Stomach (tissue), 4 donors: ENCODE data around the gene AGAP1.

Experiments used
- POLR2A ChIP-seq, 4 donors: fragments of 450-650 bp; IDR thresholded peaks; one replicate each; pipeline ENCODE4 v1.6.1; 2016; ENCODE audit warnings: antibody characterized with exemption in 4 of 4, control low read depth in 2 of 4, mild to moderate bottlenecking in 1 of 4, moderate library complexity in 1 of 4
- POLR2AphosphoS5 ChIP-seq, 3 donors: sonication (generic); formaldehyde crosslinking; IDR thresholded peaks; one replicate each; pipeline ENCODE4 v1.6.1; 2016; ENCODE audit warnings: antibody characterized with exemption in 3 of 3
- TF ChIP-seq, protein P1 (sequence below), 7 experiments: fragments of 450-650 bp in 4 of 7; fragments of 200-600 bp in 3 of 7; sonication (generic) in 3 of 7; IDR thresholded peaks; one replicate each; pipeline ENCODE4 v1.5.1; 2016 to 2019; ENCODE audit warnings: antibody characterized with exemption in 7 of 7, control low read depth in 2 of 7, mild to moderate bottlenecking in 1 of 7

DNA sequence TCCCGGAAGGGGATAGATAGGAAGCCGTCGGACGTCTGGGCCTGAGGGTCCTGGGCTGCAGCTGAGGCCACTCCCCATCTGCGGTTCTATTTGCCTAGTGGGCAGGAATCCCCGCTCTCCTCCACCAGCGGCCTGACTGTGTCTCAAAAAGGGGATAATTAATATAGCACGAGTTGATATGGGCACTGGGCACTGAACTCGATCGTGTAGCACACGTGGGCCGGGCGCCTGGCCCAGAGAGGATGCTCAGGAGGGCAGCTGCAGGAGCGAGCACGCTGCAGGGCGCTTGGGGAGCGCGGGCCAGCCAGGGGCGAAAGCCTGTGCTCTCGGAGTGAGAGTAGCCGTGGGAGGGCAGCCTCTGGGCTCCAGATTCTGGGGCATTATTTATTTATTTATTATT, 683.1 kb downstream of the AGAP1 start:
- TF ChIP-seq POLR2A (IDR thresholded peaks at IDR 0.05) (no peak), POLR2AphosphoS5 (IDR thresholded peaks at IDR 0.05) (no peak)
- TF ChIP-seq, protein P1, sequence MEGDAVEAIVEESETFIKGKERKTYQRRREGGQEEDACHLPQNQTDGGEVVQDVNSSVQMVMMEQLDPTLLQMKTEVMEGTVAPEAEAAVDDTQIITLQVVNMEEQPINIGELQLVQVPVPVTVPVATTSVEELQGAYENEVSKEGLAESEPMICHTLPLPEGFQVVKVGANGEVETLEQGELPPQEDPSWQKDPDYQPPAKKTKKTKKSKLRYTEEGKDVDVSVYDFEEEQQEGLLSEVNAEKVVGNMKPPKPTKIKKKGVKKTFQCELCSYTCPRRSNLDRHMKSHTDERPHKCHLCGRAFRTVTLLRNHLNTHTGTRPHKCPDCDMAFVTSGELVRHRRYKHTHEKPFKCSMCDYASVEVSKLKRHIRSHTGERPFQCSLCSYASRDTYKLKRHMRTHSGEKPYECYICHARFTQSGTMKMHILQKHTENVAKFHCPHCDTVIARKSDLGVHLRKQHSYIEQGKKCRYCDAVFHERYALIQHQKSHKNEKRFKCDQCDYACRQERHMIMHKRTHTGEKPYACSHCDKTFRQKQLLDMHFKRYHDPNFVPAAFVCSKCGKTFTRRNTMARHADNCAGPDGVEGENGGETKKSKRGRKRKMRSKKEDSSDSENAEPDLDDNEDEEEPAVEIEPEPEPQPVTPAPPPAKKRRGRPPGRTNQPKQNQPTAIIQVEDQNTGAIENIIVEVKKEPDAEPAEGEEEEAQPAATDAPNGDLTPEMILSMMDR (IDR thresholded peaks at IDR 0.05): no peak
